Liver (tissue), 9 donors: ENCODE data around the gene TRIM72. TPM values are rescaled to one million over a fixed set of nuclear protein-coding genes. Genes with fewer than 3 reads are reported as not detected.
"Not testable (repeated sequence)": the region's sequence is repeated elsewhere in the genome, so short reads cannot be mapped to it uniquely, and the experiment has no call there.

ENCODE experiments used
- DNase-seq: peaks from one replicate; pipeline ENCODE4 v3.0.0-alpha.2; 2017; ENCODE audit warnings: low spot score
- H3K27ac ChIP-seq, 2 donors: one replicate each; pipeline ENCODE4 v1.7.0; 2013; ENCODE audit warnings: inconsistent platforms in 2 of 2, low read length in 2 of 2, control low read depth in 1 of 2, low read depth in 1 of 2, mild to moderate bottlenecking in 1 of 2
- H3K27me3 ChIP-seq, 4 donors: one replicate each; pipeline versions ENCODE4 v1.6.1 to v1.7.0; 2013; ENCODE audit warnings: low read length in 3 of 4, inconsistent platforms in 1 of 4, mild to moderate bottlenecking in 1 of 4, moderate library complexity in 1 of 4; ENCODE audit not compliant: control insufficient read depth in 4 of 4, insufficient read depth in 4 of 4
- H3K36me3 ChIP-seq, 4 donors: one replicate each; pipeline versions ENCODE4 v1.6.1 to v1.7.0; 2013; ENCODE audit warnings: low read length in 3 of 4, mild to moderate bottlenecking in 3 of 4, low read depth in 1 of 4, moderate library complexity in 1 of 4; ENCODE audit not compliant: control insufficient read depth in 4 of 4, insufficient read depth in 3 of 4
- H3K4me1 ChIP-seq, 4 donors: one replicate each; pipeline versions ENCODE4 v1.6.1 to v1.7.0; 2013; ENCODE audit warnings: low read length in 3 of 4, mild to moderate bottlenecking in 3 of 4, moderate library complexity in 1 of 4; ENCODE audit not compliant: control insufficient read depth in 4 of 4, insufficient read depth in 4 of 4
- H3K4me3 ChIP-seq, 3 donors: one replicate each; pipeline versions ENCODE4 v1.6.1 to v1.7.0; 2013; ENCODE audit warnings: low read length in 3 of 3, control low read depth in 1 of 3, low read depth in 1 of 3, mild to moderate bottlenecking in 1 of 3
- H3K9ac ChIP-seq, 2 donors: one replicate each; pipeline ENCODE4 v1.7.0; 2013; ENCODE audit warnings: low read length in 2 of 2, mild to moderate bottlenecking in 2 of 2, moderate library complexity in 2 of 2, control low read depth in 1 of 2, low read depth in 1 of 2
- H3K9me3 ChIP-seq, 4 donors: one replicate each; pipeline versions ENCODE4 v1.6.1 to v1.7.0; 2013; ENCODE audit warnings: low read length in 3 of 4; ENCODE audit not compliant: control insufficient read depth in 4 of 4
- FOXA2 ChIP-seq: IDR thresholded peaks from 2 replicates; pipeline ENCODE4 v1.6.1; 2016; ENCODE audit warnings: antibody characterized with exemption
- GABPA ChIP-seq, 2 donors: IDR thresholded peaks in 1 of 2; conservative IDR thresholded peaks in 1 of 2; 2 replicates each; pipeline ENCODE4 v1.6.1; 2016; ENCODE audit warnings: antibody characterized with exemption in 2 of 2, mild to moderate bottlenecking in 1 of 2, moderate library complexity in 1 of 2
- HNF4A ChIP-seq, 2 donors: conservative IDR thresholded peaks; 2 replicates each; pipeline ENCODE4 v1.6.1; 2016; ENCODE audit warnings: antibody characterized with exemption in 2 of 2, mild to moderate bottlenecking in 2 of 2
- JUND ChIP-seq, 2 donors: IDR thresholded peaks; 2 replicates each; pipeline ENCODE4 v1.6.1; 2016; ENCODE audit warnings: antibody characterized with exemption in 2 of 2
- RAD21 ChIP-seq, 2 donors: IDR thresholded peaks; 2 replicates each; pipeline ENCODE4 v1.6.1; 2016; ENCODE audit warnings: antibody characterized with exemption in 2 of 2, mild to moderate bottlenecking in 2 of 2
- RXRA ChIP-seq, 2 donors: IDR thresholded peaks; 2 replicates each; pipeline ENCODE4 v1.6.1; 2017 to 2018; ENCODE audit warnings: antibody characterized with exemption in 2 of 2, mild to moderate bottlenecking in 1 of 2
- SP1 ChIP-seq: IDR thresholded peaks from 2 replicates; pipeline ENCODE4 v1.6.1; 2018; ENCODE audit warnings: antibody characterized with exemption, mild to moderate bottlenecking
- TAF1 ChIP-seq: conservative IDR thresholded peaks from 2 replicates; pipeline ENCODE4 v1.6.1; 2016; ENCODE audit warnings: antibody characterized with exemption, mild to moderate bottlenecking
- YY1 ChIP-seq: IDR thresholded peaks from 2 replicates; pipeline ENCODE4 v1.6.1; 2016; ENCODE audit warnings: antibody characterized with exemption, mild to moderate bottlenecking
- WGBS: extraction: QIAGEN DNeasy Blood & Tissue Kit; methylation state at CpG from one replicate; pipeline ENCODE4 v1.1.7; 2013; 5-methylcytosine and 5-hydroxymethylcytosine counted together
- polyA plus RNA-seq, 2 donors: library from polyadenylated mRNA; stranded (reverse) in 1 of 2; unstranded in 1 of 2; fragments of 200-250 nt in 1 of 2; fragments of >200 nt in 1 of 2; fragmentation: Nextera tagmentation in 1 of 2; extraction: Ambion mirVana in 1 of 2; gene quantifications; one replicate each; pipeline versions ENCODE4 v1.2.1 to v1.2.3, GENCODE V29; 2013 to 2015
- total RNA-seq, 2 donors: library from RNA; depleted of rRNA; stranded (reverse); fragments of >200 nt; gene quantifications; one replicate each; pipeline ENCODE4 v1.2.3, GENCODE V29; 2014
- TF ChIP-seq, protein P1 (sequence below): IDR thresholded peaks from 2 replicates; pipeline ENCODE4 v1.6.1; 2016; ENCODE audit warnings: antibody characterized with exemption, mild to moderate bottlenecking
- TF ChIP-seq, protein P2 (sequence below): IDR thresholded peaks from 2 replicates; pipeline ENCODE4 v1.6.1; 2016; ENCODE audit warnings: antibody characterized with exemption
- TF ChIP-seq, protein P3 (sequence below): IDR thresholded peaks from 2 replicates; pipeline ENCODE4 v1.6.1; 2016; ENCODE audit warnings: antibody characterized with exemption
- TF ChIP-seq, protein P4 (sequence below): fragments of 150-350 bp; IDR thresholded peaks from 2 replicates; pipeline ENCODE4 v1.5.1; 2017; ENCODE audit warnings: improper control_type of control experiment, low read depth, low read length; ENCODE audit not compliant: missing input control
- donor health status: healthy.
- donor health status: healthy.
- donor health status: healthy.
- donor health status: healthy.
- donor health status: healthy.

The TRIM72 gene
- total and polyA plus RNA-seq, 4 donors, result under 0.01 to 0.10 (median 0.02) TPM; not detected in 1

DNA sequence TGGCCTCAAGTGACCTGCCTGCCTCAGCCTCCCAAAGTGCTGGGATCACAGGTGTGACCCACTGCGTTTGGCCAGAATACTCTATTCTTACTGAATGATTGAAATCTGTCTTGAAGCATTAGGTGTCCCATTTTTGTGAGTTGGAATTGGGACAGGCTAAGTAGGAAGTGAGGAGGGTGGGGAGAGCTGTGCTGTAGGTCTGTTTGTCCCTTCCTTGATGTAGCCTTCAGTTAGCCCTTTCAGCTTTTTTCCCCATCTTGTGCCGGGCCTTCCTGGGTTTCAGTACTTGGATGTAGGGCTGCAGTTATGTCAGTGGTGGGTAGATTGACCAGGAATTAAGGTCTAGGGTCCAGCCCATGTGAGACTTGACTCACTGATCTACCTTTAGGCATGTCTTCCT, 20.0 kb upstream of the TRIM72 start:
- H3K9ac ChIP-seq, result no peak overlapping the region
- no peak overlapping the region for H3K4me3 ChIP-seq
- no peak for DNase-seq
- no peaks in the 10 kb centered on the region for H3K9me3 ChIP-seq
- WGBS, result 96% methylated on average over 2 of the region's 2 CpGs
- peaks cover 0 to 3% (median 0%) of the 10 kb centered on the region in 4 donors for H3K4me1 ChIP-seq
- no peaks in the 10 kb centered on the region for H3K27me3 ChIP-seq
- no peak overlapping the region for H3K27ac ChIP-seq
- peaks cover 24 to 58% (median 50%) of the 10 kb centered on the region in 4 donors for H3K36me3 ChIP-seq
- TF ChIP-seq, protein P1, sequence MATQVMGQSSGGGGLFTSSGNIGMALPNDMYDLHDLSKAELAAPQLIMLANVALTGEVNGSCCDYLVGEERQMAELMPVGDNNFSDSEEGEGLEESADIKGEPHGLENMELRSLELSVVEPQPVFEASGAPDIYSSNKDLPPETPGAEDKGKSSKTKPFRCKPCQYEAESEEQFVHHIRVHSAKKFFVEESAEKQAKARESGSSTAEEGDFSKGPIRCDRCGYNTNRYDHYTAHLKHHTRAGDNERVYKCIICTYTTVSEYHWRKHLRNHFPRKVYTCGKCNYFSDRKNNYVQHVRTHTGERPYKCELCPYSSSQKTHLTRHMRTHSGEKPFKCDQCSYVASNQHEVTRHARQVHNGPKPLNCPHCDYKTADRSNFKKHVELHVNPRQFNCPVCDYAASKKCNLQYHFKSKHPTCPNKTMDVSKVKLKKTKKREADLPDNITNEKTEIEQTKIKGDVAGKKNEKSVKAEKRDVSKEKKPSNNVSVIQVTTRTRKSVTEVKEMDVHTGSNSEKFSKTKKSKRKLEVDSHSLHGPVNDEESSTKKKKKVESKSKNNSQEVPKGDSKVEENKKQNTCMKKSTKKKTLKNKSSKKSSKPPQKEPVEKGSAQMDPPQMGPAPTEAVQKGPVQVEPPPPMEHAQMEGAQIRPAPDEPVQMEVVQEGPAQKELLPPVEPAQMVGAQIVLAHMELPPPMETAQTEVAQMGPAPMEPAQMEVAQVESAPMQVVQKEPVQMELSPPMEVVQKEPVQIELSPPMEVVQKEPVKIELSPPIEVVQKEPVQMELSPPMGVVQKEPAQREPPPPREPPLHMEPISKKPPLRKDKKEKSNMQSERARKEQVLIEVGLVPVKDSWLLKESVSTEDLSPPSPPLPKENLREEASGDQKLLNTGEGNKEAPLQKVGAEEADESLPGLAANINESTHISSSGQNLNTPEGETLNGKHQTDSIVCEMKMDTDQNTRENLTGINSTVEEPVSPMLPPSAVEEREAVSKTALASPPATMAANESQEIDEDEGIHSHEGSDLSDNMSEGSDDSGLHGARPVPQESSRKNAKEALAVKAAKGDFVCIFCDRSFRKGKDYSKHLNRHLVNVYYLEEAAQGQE, result no peak
- no peak for TF ChIP-seq HNF4A (conservative IDR thresholded peaks at IDR 0.05)
- no peak for TF ChIP-seq SP1
- no peak for TF ChIP-seq TAF1
- no peak for TF ChIP-seq GABPA (IDR thresholded peaks at IDR 0.05 in 1 of 2, conservative IDR thresholded peaks at IDR 0.05 in 1 of 2)
- TF ChIP-seq YY1, result no peak

DNA sequence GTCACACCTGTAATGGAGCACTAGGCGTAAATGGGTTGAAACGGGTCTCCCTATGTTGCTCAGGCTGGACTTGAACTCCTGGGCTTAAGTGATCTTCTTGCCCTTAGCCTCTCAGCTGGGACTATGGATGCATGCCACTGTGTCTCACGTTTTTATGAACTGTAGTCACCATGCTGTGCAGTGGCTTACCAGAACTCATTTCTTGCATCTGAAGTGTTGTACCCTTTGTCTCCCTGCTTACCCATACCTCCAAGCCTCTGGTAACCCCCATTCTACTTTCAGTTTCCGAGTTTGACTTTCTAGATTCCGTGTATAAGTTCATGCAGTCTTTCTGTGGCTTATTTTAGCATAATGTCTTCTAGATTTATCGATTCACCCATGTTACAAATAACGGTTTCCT, 19.0 kb upstream of the TRIM72 start:
- Histone ChIP-seq H3K27ac (no peak overlapping the region), H3K27me3 (no peaks in the 10 kb centered on the region), H3K4me3 (no peak overlapping the region), H3K36me3 (peaks cover 19 to 47% (median 40%) of the 10 kb centered on the region in 4 donors), H3K9ac (no peak overlapping the region), H3K4me1 (peaks cover 0 to 4% (median 0%) of the 10 kb centered on the region in 4 donors), H3K9me3 (no peaks in the 10 kb centered on the region)
- DNase-seq, result no peak
- TF ChIP-seq, protein P2, sequence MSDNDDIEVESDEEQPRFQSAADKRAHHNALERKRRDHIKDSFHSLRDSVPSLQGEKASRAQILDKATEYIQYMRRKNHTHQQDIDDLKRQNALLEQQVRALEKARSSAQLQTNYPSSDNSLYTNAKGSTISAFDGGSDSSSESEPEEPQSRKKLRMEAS, result no peak
- TF ChIP-seq HNF4A (conservative IDR thresholded peaks at IDR 0.05) (no peak), SP1 (no peak), GABPA (IDR thresholded peaks at IDR 0.05 in 1 of 2, conservative IDR thresholded peaks at IDR 0.05 in 1 of 2) (no peak), TAF1 (no peak), YY1 (no peak), RAD21 (IDR thresholded peaks at IDR 0.05) (no peak), FOXA2 (no peak), JUND (IDR thresholded peaks at IDR 0.05) (no peak), RXRA (IDR thresholded peaks at IDR 0.05) (no peak)
- TF ChIP-seq, protein P3, sequence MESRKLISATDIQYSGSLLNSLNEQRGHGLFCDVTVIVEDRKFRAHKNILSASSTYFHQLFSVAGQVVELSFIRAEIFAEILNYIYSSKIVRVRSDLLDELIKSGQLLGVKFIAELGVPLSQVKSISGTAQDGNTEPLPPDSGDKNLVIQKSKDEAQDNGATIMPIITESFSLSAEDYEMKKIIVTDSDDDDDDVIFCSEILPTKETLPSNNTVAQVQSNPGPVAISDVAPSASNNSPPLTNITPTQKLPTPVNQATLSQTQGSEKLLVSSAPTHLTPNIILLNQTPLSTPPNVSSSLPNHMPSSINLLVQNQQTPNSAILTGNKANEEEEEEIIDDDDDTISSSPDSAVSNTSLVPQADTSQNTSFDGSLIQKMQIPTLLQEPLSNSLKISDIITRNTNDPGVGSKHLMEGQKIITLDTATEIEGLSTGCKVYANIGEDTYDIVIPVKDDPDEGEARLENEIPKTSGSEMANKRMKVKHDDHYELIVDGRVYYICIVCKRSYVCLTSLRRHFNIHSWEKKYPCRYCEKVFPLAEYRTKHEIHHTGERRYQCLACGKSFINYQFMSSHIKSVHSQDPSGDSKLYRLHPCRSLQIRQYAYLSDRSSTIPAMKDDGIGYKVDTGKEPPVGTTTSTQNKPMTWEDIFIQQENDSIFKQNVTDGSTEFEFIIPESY, result no peak
- TF ChIP-seq, protein P4, sequence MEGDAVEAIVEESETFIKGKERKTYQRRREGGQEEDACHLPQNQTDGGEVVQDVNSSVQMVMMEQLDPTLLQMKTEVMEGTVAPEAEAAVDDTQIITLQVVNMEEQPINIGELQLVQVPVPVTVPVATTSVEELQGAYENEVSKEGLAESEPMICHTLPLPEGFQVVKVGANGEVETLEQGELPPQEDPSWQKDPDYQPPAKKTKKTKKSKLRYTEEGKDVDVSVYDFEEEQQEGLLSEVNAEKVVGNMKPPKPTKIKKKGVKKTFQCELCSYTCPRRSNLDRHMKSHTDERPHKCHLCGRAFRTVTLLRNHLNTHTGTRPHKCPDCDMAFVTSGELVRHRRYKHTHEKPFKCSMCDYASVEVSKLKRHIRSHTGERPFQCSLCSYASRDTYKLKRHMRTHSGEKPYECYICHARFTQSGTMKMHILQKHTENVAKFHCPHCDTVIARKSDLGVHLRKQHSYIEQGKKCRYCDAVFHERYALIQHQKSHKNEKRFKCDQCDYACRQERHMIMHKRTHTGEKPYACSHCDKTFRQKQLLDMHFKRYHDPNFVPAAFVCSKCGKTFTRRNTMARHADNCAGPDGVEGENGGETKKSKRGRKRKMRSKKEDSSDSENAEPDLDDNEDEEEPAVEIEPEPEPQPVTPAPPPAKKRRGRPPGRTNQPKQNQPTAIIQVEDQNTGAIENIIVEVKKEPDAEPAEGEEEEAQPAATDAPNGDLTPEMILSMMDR, result no peak
- TF ChIP-seq, protein P1, result no peak
- WGBS, result 87% methylated on average over 7 of the region's 7 CpGs

DNA sequence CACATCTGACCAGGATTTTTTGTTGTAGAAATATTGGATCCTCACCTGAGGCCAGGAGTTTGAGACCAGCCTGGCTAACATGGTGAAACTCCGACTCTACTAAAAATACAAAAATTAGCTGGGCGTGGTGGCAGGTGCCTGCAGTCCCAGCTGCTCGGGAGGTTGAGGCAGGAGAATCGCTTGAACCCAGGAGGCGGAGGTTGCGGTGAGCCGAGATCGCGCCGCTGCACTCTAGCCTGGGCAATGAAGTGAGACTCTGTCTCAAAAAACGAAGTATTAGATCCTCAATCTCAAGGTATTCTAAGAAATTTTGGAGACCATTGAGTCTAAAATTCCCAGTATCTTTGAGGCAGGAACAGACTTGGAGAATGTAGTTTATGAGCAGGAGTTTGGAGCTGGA, 18.1 kb upstream of the TRIM72 start:
- WGBS, result 97% methylated on average over 11 of the region's 11 CpGs
- not testable (repeated sequence) for DNase-seq, H3K9me3 ChIP-seq, H3K4me1 ChIP-seq, H3K9ac ChIP-seq, H3K27me3 ChIP-seq, H3K4me3 ChIP-seq, H3K27ac ChIP-seq
- peaks cover 16 to 38% (median 31%) of the 10 kb centered on the region in 4 donors for H3K36me3 ChIP-seq
